ENCODE results near the gene DNAL4. TPM values are rescaled to one million over a fixed set of nuclear protein-coding genes. Genes with fewer than 3 reads are reported as not detected.

DNAL4 gene
- total RNA-seq, 1 experiment from 2014 or later, result 8.3 TPM

DNA sequence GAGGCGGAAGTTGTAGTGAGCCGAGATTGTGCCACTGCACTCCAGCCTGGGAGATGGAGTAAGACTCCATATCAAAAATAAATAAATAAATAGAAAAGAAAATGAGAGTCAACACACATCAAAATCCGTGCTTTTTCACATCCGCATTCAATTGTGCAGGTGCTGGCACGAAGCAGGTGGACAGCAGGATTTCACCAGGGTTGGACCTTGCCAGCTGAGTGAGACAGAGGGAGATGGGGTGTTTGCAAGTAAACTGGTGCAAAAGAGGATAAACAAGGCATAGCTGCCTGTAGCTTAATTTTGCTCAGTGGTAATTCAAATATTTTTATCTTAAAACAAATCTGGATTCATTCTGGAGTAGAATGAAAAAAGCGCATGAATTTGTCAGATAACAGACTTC lies 23.3 kb upstream of the DNAL4 start:
- TF ChIP-seq, protein P1, sequence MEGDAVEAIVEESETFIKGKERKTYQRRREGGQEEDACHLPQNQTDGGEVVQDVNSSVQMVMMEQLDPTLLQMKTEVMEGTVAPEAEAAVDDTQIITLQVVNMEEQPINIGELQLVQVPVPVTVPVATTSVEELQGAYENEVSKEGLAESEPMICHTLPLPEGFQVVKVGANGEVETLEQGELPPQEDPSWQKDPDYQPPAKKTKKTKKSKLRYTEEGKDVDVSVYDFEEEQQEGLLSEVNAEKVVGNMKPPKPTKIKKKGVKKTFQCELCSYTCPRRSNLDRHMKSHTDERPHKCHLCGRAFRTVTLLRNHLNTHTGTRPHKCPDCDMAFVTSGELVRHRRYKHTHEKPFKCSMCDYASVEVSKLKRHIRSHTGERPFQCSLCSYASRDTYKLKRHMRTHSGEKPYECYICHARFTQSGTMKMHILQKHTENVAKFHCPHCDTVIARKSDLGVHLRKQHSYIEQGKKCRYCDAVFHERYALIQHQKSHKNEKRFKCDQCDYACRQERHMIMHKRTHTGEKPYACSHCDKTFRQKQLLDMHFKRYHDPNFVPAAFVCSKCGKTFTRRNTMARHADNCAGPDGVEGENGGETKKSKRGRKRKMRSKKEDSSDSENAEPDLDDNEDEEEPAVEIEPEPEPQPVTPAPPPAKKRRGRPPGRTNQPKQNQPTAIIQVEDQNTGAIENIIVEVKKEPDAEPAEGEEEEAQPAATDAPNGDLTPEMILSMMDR (conservative IDR thresholded peaks at IDR 0.05), result no peak
- Histone ChIP-seq H3K9ac (ENCODE audit: extremely low read depth, insufficient read length, low read length) (no peak overlapping the region), H2BK12ac (ENCODE audit: insufficient read length, low read depth, low read length) (no peak overlapping the region), H3K4me2 (ENCODE audit: insufficient read depth, insufficient read length, low read length) (no peak overlapping the region), H4K5ac (ENCODE audit: insufficient read length, low read depth, low read length) (no peak overlapping the region), H2BK5ac (ENCODE audit: insufficient read length, low read length) (no peak overlapping the region), H3K18ac (ENCODE audit: insufficient read length, low read depth, low read length) (no peak overlapping the region), H3K23ac (ENCODE audit: insufficient read length, low read depth, low read length) (no peak overlapping the region), H3K23me2 (ENCODE audit: insufficient read length, low read depth, low read length, poor library complexity, severe bottlenecking) (no peaks in the 10 kb centered on the region), H2AK5ac (ENCODE audit: insufficient read length, low read length) (no peak overlapping the region), H4K91ac (ENCODE audit: insufficient read length, low read depth, low read length) (no peak overlapping the region), H2BK15ac (ENCODE audit: low read depth, low read length) (no peak overlapping the region), H3K9me3 (ENCODE audit: control insufficient read depth, low read depth, low read length) (no peaks in the 10 kb centered on the region), H3T11ph (ENCODE audit: low read length) (no peak overlapping the region), H2AFZ (ENCODE audit: low read length) (no peak overlapping the region), H4K20me1 (ENCODE audit: control insufficient read depth, insufficient read depth, insufficient read length) (no peaks in the 10 kb centered on the region), H3K14ac (ENCODE audit: insufficient read depth, low read length) (no peak overlapping the region), H3K79me2 (ENCODE audit: insufficient read depth, low read length) (no peaks in the 10 kb centered on the region), H3K4ac (ENCODE audit: low read depth, low read length) (no peak overlapping the region), H3K56ac (ENCODE audit: insufficient read length, low read depth, low read length) (no peak overlapping the region), H3K4me1 (ENCODE audit: insufficient read depth, low read length) (no peaks in the 10 kb centered on the region), H2BK20ac (ENCODE audit: low read depth, low read length, poor library complexity, severe bottlenecking) (no peak overlapping the region), H3K79me1 (ENCODE audit: insufficient read depth, low read depth, low read length, poor library complexity, severe bottlenecking) (no peaks in the 10 kb centered on the region), H3K27ac (ENCODE audit: insufficient read length, low read depth, low read length) (no peak overlapping the region), H4K8ac (replicated peaks; ENCODE audit: insufficient read length, low read depth, low read length) (no peak overlapping the region), H3K27me3 (ENCODE audit: insufficient read depth, low read length) (no peaks in the 10 kb centered on the region), H2BK120ac (ENCODE audit: low read depth, low read length, poor library complexity, severe bottlenecking) (no peak overlapping the region)
- no CpG with 5 or more reads among the region's 6 CpGs for WGBS (ENCODE audit: extremely low coverage, insufficient read length, low lambda C conversion rate)
- Mint-ChIP-seq H3K4me3 (no peak overlapping the region), H3K27ac (no peak overlapping the region), H3K27me3 (ENCODE audit: low read depth) (peaks cover 46% of the 10 kb centered on the region), H3K4me1 (peaks cover 4 to 15% of the 10 kb centered on the region in 2 experiments; a peak in 3 of 4 replicates), H3K36me3 (ENCODE audit: insufficient read depth in 1 of 3, low read depth in 3 of 3) (no peaks in the 10 kb centered on the region), H3K9me3 (no peaks in the 10 kb centered on the region)
- DNase-seq, result no peak
